ENCODE results near the gene DERL3. TPM values are rescaled to one million over a fixed set of nuclear protein-coding genes. Genes with fewer than 3 reads are reported as not detected.

The DERL3 gene
- total RNA-seq, 4 donors from 2014 or later = 1.7 TPM; not detected in 3

GRCh38 chr22:23823331-23823791 is 15.4 kb downstream of the DERL3 start:
- 51 to 100% methylated on average over 1 to 8 of the region's 14 CpGs for WGBS, 2 donors (ENCODE audit: low coverage in 1 of 2)
- Histone ChIP-seq H3K9me3 (no peaks in the 10 kb centered on the region), H3K4me1 (no peaks in the 10 kb centered on the region), H3K27me3 (no peaks in the 10 kb centered on the region), H3K36me3 (peaks cover 0 to 99% of the 10 kb centered on the region in 2 donors), H3K27ac (no peak overlapping the region), H3K4me3 (no peak overlapping the region)
- TF ChIP-seq POLR2A (IDR thresholded peaks at IDR 0.05) (no peak), CTCF (IDR thresholded peaks at IDR 0.05) (no peak), POLR2AphosphoS5 (IDR thresholded peaks at IDR 0.05) (no peak), EP300 (IDR thresholded peaks at IDR 0.05) (no peak)
- no peak for ATAC-seq

GRCh38 chr22:23822101-23822671 is 16.6 kb downstream of the DERL3 start:
- no peaks in the 10 kb centered on the region for H3K27me3 ChIP-seq
- 75% methylated on average over 4 of the region's 6 CpGs; no CpG with 5 or more reads in 1 of the 2 donors for WGBS, 2 donors (ENCODE audit: low coverage in 1 of 2)
- no peak for ATAC-seq
- no peak for TF ChIP-seq EP300 (IDR thresholded peaks at IDR 0.05)
- TF ChIP-seq POLR2AphosphoS5 (IDR thresholded peaks at IDR 0.05) = no peak
- TF ChIP-seq POLR2A (IDR thresholded peaks at IDR 0.05) = no peak
- H3K4me1 ChIP-seq = no peaks in the 10 kb centered on the region
- no peaks in the 10 kb centered on the region for H3K9me3 ChIP-seq
- no peak overlapping the region for H3K4me3 ChIP-seq
- H3K27ac ChIP-seq = no peak overlapping the region
- peaks cover 0 to 99% of the 10 kb centered on the region in 2 donors for H3K36me3 ChIP-seq

GRCh38 chr22:23820748-23821211 is 18.0 kb downstream of the DERL3 start:
- Histone ChIP-seq H3K4me1 (no peaks in the 10 kb centered on the region), H3K9me3 (no peaks in the 10 kb centered on the region), H3K36me3 (peaks cover 0 to 99% of the 10 kb centered on the region in 2 donors), H3K27ac (no peak overlapping the region), H3K27me3 (no peaks in the 10 kb centered on the region), H3K4me3 (no peak overlapping the region)
- WGBS, 2 donors (ENCODE audit: low coverage in 1 of 2) = 50 to 67% methylated on average over 1 to 2 of the region's 4 CpGs
- ATAC-seq = no peak
- TF ChIP-seq POLR2AphosphoS5 (IDR thresholded peaks at IDR 0.05) = no peak
- no peak for TF ChIP-seq POLR2A (IDR thresholded peaks at IDR 0.05)
- no peak for TF ChIP-seq CTCF (IDR thresholded peaks at IDR 0.05)
- TF ChIP-seq EP300 (IDR thresholded peaks at IDR 0.05) = no peak

- peaks cover 0 to 96% of the 10 kb centered on the region in 2 donors for H3K36me3 ChIP-seq
- H3K27ac ChIP-seq = no peak overlapping the region
- H3K27me3 ChIP-seq = no peaks in the 10 kb centered on the region
- H3K9me3 ChIP-seq = no peaks in the 10 kb centered on the region
- WGBS, 2 donors (ENCODE audit: low coverage in 1 of 2) = 80 to 86% methylated on average over 1 to 2 of the region's 2 CpGs
- no peak for TF ChIP-seq CTCF (IDR thresholded peaks at IDR 0.05)
- no peak for TF ChIP-seq POLR2A (IDR thresholded peaks at IDR 0.05)
- ATAC-seq = no peak
- no peaks in the 10 kb centered on the region for H3K4me1 ChIP-seq
- no peak overlapping the region for H3K4me3 ChIP-seq
These were observed 20.3 kb downstream of the DERL3 start for GRCh38 chr22:23818541-23818940.

GRCh38 chr22:23817146-23817545 is 21.7 kb downstream of the DERL3 start:
- no peaks in the 10 kb centered on the region for H3K4me1 ChIP-seq
- WGBS, 2 donors (ENCODE audit: low coverage in 1 of 2) = 89 to 96% methylated on average over 5 of the region's 6 CpGs
- TF ChIP-seq POLR2AphosphoS5 (IDR thresholded peaks at IDR 0.05) (no peak), CTCF (IDR thresholded peaks at IDR 0.05) (no peak), EP300 (IDR thresholded peaks at IDR 0.05) (no peak), POLR2A (IDR thresholded peaks at IDR 0.05) (no peak)
- no peaks in the 10 kb centered on the region for H3K27me3 ChIP-seq
- no peak overlapping the region for H3K27ac ChIP-seq
- no peak overlapping the region for H3K4me3 ChIP-seq
- H3K36me3 ChIP-seq = peaks cover 0 to 92% of the 10 kb centered on the region in 2 donors
- no peak for ATAC-seq
- no peaks in the 10 kb centered on the region for H3K9me3 ChIP-seq

All from gastroesophageal sphincter (tissue), 4 donors.